ENCODE results near the gene PLK4.
"Not testable (repeated sequence)": the region's sequence is repeated elsewhere in the genome, so short reads cannot be mapped to it uniquely, and the experiment has no call there.

Gene PLK4

DNA sequence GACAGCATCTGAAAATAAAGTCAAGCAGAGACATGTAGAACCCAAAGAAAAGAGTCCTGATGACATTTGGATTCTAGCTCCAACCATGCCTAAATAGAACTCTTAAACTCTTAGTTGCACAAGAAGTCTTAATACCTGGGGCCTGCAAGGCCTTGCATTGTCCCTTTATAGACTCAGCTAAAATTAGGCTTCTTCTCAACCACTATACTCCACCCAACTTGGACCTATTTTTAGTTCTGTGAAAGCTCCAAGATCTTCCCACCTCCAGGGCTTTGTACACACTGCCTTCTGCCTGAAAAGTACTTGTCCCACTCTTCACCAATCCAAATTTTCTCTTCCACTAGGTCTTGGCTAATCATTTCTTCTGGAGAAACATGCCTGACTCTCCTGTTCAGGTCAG lies 36.5 kb downstream of the PLK4 start:
- DNase-seq = no peak

- DNase-seq = no peak
Observed at GRCh38 chr4:127920521-127920920, 39.8 kb downstream of the PLK4 start.

- DNase-seq = no peak
Observed at GRCh38 chr4:127922226-127922625, 41.5 kb downstream of the PLK4 start.

- DNase-seq = not testable (repeated sequence)
Observed at GRCh38 chr4:127925720-127926119, 45.0 kb downstream of the PLK4 start.

DNA sequence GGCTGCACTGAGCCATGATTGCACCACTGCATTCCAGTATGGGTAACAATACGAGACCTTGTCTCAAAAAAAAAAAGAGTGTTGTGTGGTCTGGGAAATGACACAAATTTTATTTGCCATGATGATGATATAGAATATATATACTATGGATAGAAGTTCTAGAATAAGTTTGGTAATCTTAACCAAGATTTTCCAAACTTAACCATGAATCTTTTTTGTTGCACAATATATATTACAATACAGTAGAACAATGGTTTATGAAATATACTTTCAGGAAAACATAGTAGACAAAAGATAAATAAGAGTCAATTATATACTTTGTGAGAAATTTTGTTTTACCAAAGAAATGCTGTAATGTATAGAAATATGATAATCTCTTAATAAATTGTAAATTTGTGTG lies 49.5 kb downstream of the PLK4 start:
- no peak for DNase-seq

DNA sequence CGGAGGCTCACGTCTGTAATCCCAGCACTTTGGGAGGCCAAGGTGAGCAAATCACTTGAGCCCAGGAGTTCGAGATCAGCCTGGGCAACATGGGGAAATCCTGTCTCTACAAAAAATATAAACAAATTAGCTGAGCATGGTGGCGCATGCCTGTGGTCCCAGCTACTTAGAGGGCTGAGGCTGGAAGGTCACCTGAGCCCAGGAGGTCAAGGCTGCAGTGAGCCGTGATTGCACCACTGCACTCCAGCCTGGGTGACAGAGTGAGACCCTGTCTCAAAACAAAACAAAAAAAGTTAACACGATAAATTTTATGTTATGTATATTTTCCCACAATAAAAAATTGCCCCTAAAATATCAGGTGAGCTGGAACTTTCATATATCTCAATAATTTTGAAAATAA lies 51.1 kb downstream of the PLK4 start:
- DNase-seq = not testable (repeated sequence)

DNA sequence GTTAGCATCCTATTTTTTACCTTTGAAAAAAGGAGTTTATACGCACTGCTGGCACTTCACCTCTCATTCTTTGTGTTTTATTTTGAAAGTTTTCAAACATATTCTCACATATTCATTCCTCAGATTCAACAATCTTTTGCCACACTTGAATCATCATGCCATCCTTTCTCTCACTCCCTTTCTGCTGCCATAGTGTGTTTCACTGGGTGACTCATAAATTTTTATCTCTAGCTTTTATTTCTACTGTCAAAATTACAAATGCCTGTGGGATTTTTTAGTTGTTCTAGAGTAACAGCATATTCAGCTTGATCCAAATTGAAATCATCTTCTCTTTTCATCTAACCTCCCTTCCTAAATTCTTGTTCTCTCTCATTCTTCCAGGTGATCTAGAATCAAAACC lies 56.3 kb downstream of the PLK4 start:
- no peak for DNase-seq
